Measurements from ENCODE around the gene VEPH1.

VEPH1 gene

GRCh38 chr3:157268026-157268425, 235.2 kb downstream of the VEPH1 start:
- no peaks in the 10 kb centered on the region for H3K4me1 Mint-ChIP-seq
- DNase-seq, result no peak
- no peak overlapping the region for H3K27ac Mint-ChIP-seq
- H3K36me3 Mint-ChIP-seq (ENCODE audit: low read depth), result no peaks in the 10 kb centered on the region
- no peaks in the 10 kb centered on the region for H3K9me3 Mint-ChIP-seq
- H3K4me3 Mint-ChIP-seq, result no peak overlapping the region
- H3K27me3 Mint-ChIP-seq, result no peaks in the 10 kb centered on the region
- no peak for ATAC-seq

DNA sequence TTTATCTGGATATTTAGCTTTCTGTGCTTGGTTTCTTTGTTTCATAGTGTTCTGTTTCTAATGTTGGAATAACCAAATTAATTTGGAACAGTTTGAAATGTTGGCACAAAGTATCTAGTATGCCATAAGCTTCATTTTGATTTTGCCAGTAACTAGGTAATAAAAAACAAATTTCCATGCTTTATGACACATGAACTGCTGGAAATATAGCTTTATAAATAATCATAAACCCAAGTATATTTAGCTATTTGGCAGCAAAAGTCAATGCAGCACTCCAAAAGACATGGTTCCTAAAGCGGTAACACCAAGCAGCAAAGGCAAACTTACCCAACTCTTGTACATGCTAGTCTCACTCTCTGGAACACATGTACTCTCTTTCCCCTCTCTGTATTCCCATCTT, 237.3 kb downstream of the VEPH1 start:
- H3K4me1 Mint-ChIP-seq, result no peaks in the 10 kb centered on the region
- DNase-seq (no peak), ATAC-seq (no peak)
- no peak overlapping the region for H3K27ac Mint-ChIP-seq
- H3K36me3 Mint-ChIP-seq (ENCODE audit: low read depth), result no peaks in the 10 kb centered on the region
- no peak overlapping the region for H3K4me3 Mint-ChIP-seq
- H3K9me3 Mint-ChIP-seq, result no peaks in the 10 kb centered on the region
- H3K27me3 Mint-ChIP-seq, result no peaks in the 10 kb centered on the region

GRCh38 chr3:157263027-157263426, 240.2 kb downstream of the VEPH1 start:
- DNase-seq (no peak), ATAC-seq (no peak)
- H3K27me3 Mint-ChIP-seq, result no peaks in the 10 kb centered on the region
- no peak overlapping the region for H3K4me3 Mint-ChIP-seq
- no peaks in the 10 kb centered on the region for H3K9me3 Mint-ChIP-seq
- no peak overlapping the region for H3K27ac Mint-ChIP-seq
- peaks cover 2% of the 10 kb centered on the region for H3K36me3 Mint-ChIP-seq (ENCODE audit: low read depth)
- H3K4me1 Mint-ChIP-seq, result no peaks in the 10 kb centered on the region

DNA sequence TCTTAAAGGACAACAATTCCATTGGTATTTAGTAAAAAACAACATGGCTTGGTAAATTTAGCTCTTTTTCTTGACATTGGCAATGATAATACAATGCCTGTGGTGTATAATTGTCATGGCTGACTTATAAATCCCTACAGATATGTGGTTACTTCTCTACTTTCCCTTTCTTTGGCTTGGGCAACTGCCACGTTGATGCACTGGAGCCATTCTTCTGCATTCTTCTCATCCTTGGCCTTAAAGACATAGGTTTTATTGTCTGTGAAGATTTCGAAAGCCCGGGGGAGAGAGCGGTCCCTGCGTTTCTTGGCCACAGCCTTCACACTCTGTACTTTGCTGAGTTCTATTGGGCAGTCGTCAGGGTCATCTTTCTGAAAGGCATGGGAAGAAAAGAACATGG, 242.2 kb downstream of the VEPH1 start:
- Mint-ChIP-seq H3K4me1 (no peaks in the 10 kb centered on the region), H3K9me3 (no peaks in the 10 kb centered on the region), H3K27me3 (no peaks in the 10 kb centered on the region), H3K27ac (no peak overlapping the region), H3K4me3 (no peak overlapping the region), H3K36me3 (ENCODE audit: low read depth) (peaks cover 2% of the 10 kb centered on the region)
- ATAC-seq (no peak), DNase-seq (no peak)

DNA sequence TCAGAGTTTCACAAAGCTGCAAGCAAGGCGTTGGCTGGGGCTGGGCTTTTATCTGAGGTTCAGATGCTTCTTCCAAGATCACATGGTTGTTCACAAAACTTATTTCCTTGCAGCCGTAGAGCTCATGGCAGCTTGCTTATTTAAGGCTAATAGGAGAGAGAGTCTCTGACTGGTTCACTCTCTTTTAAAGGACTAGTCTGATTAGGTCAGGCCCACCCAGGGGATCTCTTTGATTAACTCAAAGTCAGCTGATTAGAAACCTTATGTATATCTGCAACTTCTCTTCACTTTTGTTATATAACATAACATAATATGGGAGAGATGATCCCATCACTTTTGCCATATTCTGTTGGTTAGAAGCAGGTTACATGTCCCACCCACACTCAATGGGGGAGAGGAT, 243.4 kb downstream of the VEPH1 start:
- no peak for ATAC-seq
- no peaks in the 10 kb centered on the region for H3K9me3 Mint-ChIP-seq
- DNase-seq, result no peak
- H3K36me3 Mint-ChIP-seq (ENCODE audit: low read depth), result peaks cover 2% of the 10 kb centered on the region
- no peaks in the 10 kb centered on the region for H3K4me1 Mint-ChIP-seq
- no peak overlapping the region for H3K27ac Mint-ChIP-seq
- no peak overlapping the region for H3K4me3 Mint-ChIP-seq
- H3K27me3 Mint-ChIP-seq, result no peaks in the 10 kb centered on the region

GRCh38 chr3:157257101-157257500, 246.1 kb downstream of the VEPH1 start:
- Mint-ChIP-seq H3K4me3 (no peak overlapping the region), H3K36me3 (ENCODE audit: low read depth) (peaks cover 2% of the 10 kb centered on the region), H3K9me3 (no peaks in the 10 kb centered on the region), H3K27me3 (no peaks in the 10 kb centered on the region), H3K4me1 (no peaks in the 10 kb centered on the region), H3K27ac (no peak overlapping the region)
- ATAC-seq, result no peak
- DNase-seq, result no peak

- H3K9me3 Mint-ChIP-seq, result no peaks in the 10 kb centered on the region
- H3K4me3 Mint-ChIP-seq, result no peak overlapping the region
- H3K27me3 Mint-ChIP-seq, result no peaks in the 10 kb centered on the region
- DNase-seq (no peak), ATAC-seq (no peak)
- H3K36me3 Mint-ChIP-seq (ENCODE audit: low read depth), result peaks cover 2% of the 10 kb centered on the region
- no peaks in the 10 kb centered on the region for H3K4me1 Mint-ChIP-seq
- no peak overlapping the region for H3K27ac Mint-ChIP-seq
Observed at GRCh38 chr3:157255797-157256196, 247.4 kb downstream of the VEPH1 start.

DNA sequence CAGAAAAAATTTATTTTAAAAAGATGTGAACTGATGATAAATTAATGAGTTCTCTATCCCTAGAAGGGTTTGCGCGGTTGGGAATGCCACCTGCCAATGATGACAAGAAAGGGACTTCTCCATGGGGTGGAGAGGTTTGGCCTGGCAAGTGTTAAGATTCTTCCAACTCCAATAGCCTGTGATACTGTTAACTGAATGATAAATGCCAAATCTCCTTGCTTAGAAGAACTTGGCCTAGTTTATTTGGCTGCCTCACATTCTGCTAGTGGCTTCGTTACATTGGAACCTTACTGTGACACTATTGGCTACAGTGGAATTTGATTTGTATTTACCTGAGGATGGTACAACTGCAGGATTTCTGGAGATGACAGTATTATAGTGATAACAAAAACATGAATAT, 251.5 kb downstream of the VEPH1 start:
- no peak overlapping the region for H3K4me3 Mint-ChIP-seq
- ATAC-seq, result no peak
- no peaks in the 10 kb centered on the region for H3K27me3 Mint-ChIP-seq
- peaks cover 5% of the 10 kb centered on the region for H3K4me1 Mint-ChIP-seq
- DNase-seq, result no peak
- H3K9me3 Mint-ChIP-seq, result no peaks in the 10 kb centered on the region
- H3K36me3 Mint-ChIP-seq (ENCODE audit: low read depth), result no peaks in the 10 kb centered on the region
- no peak overlapping the region for H3K27ac Mint-ChIP-seq

DNA sequence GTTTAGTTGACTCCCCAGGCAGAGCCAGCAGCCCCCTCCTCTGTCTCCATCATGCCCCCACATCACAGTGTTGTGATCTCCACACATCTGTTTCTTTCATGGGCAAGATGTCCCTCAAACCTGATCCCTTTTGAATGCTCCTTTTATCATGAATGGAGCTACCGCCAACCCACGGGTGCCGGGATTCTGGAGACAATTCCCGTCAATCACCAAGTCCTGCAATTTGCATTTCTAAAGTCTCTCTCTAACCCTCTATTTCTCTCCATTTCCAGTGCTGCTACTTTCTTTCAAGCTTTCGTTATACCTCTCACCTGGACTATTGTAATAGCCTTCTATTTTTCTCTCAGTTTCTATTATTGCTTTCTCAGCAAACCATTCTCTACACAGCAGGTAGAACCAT, 253.6 kb downstream of the VEPH1 start:
- H3K36me3 Mint-ChIP-seq (ENCODE audit: low read depth), result no peaks in the 10 kb centered on the region

GRCh38 chr3:157248590-157249422, 254.4 kb downstream of the VEPH1 start:
- no peaks in the 10 kb centered on the region for H3K9me3 Mint-ChIP-seq
- H3K36me3 Mint-ChIP-seq (ENCODE audit: low read depth), result no peaks in the 10 kb centered on the region
- no peaks in the 10 kb centered on the region for H3K27me3 Mint-ChIP-seq
- ATAC-seq (peak; percentile 36), DNase-seq (no peak)
- H3K4me1 Mint-ChIP-seq, result peaks cover 5% of the 10 kb centered on the region
- no peak overlapping the region for H3K4me3 Mint-ChIP-seq
- no peak overlapping the region for H3K27ac Mint-ChIP-seq

More for the DNA sequence above, 253.6 kb downstream of the VEPH1 start:
- no peak for DNase-seq
- H3K4me1 Mint-ChIP-seq, result peaks cover 5% of the 10 kb centered on the region
- no peak overlapping the region for H3K27ac Mint-ChIP-seq
- no peak overlapping the region for H3K4me3 Mint-ChIP-seq
- ATAC-seq, result no peak
- no peaks in the 10 kb centered on the region for H3K27me3 Mint-ChIP-seq
- no peaks in the 10 kb centered on the region for H3K9me3 Mint-ChIP-seq

- ATAC-seq (no peak), DNase-seq (no peak)
- no peaks in the 10 kb centered on the region for H3K27me3 Mint-ChIP-seq
- peaks cover 5% of the 10 kb centered on the region for H3K4me1 Mint-ChIP-seq
- no peak overlapping the region for H3K4me3 Mint-ChIP-seq
- H3K9me3 Mint-ChIP-seq, result no peaks in the 10 kb centered on the region
- H3K27ac Mint-ChIP-seq, result no peak overlapping the region
- H3K36me3 Mint-ChIP-seq (ENCODE audit: low read depth), result no peaks in the 10 kb centered on the region
Observed at GRCh38 chr3:157247391-157247790, 255.8 kb downstream of the VEPH1 start.

- Mint-ChIP-seq H3K36me3 (ENCODE audit: low read depth) (no peaks in the 10 kb centered on the region), H3K27ac (no peak overlapping the region), H3K4me3 (no peak overlapping the region), H3K9me3 (no peaks in the 10 kb centered on the region), H3K27me3 (no peaks in the 10 kb centered on the region), H3K4me1 (no peaks in the 10 kb centered on the region)
- ATAC-seq, result no peak
- no peak for DNase-seq
Observed at GRCh38 chr3:157242836-157243235, 260.4 kb downstream of the VEPH1 start.

GRCh38 chr3:157241599-157241998, 261.6 kb downstream of the VEPH1 start:
- Mint-ChIP-seq H3K36me3 (ENCODE audit: low read depth) (no peaks in the 10 kb centered on the region), H3K4me1 (no peaks in the 10 kb centered on the region), H3K27ac (no peak overlapping the region), H3K4me3 (no peak overlapping the region), H3K27me3 (no peaks in the 10 kb centered on the region), H3K9me3 (no peaks in the 10 kb centered on the region)
- DNase-seq, result no peak
- no peak for ATAC-seq

GRCh38 chr3:157240408-157240807, 262.8 kb downstream of the VEPH1 start:
- Mint-ChIP-seq H3K36me3 (ENCODE audit: low read depth) (no peaks in the 10 kb centered on the region), H3K27me3 (no peaks in the 10 kb centered on the region), H3K4me3 (no peak overlapping the region), H3K9me3 (no peaks in the 10 kb centered on the region), H3K27ac (no peak overlapping the region), H3K4me1 (no peaks in the 10 kb centered on the region)
- ATAC-seq (no peak), DNase-seq (no peak)

GRCh38 chr3:157239082-157239704, 264.0 kb downstream of the VEPH1 start:
- H3K36me3 Mint-ChIP-seq (ENCODE audit: low read depth), result no peaks in the 10 kb centered on the region
- H3K4me3 Mint-ChIP-seq, result no peak overlapping the region
- H3K27ac Mint-ChIP-seq, result no peak overlapping the region
- no peaks in the 10 kb centered on the region for H3K9me3 Mint-ChIP-seq
- no peaks in the 10 kb centered on the region for H3K4me1 Mint-ChIP-seq
- no peaks in the 10 kb centered on the region for H3K27me3 Mint-ChIP-seq
- peak; percentile 78 for DNase-seq
- ATAC-seq, result peak; percentile 100

Measured in activated naive CD8-positive, alpha-beta T cell treated with anti-CD3 and anti-CD28 coated beads, Interleukin-2, amount 50 U/mL, for 24 hours (primary cell).